Colonic mucosa (tissue), 4 donors: ENCODE data around the gene GPC5. TPM values are rescaled to one million over a fixed set of nuclear protein-coding genes. Genes with fewer than 3 reads are reported as not detected.
"Not testable (repeated sequence)": the region's sequence is repeated elsewhere in the genome, so short reads cannot be mapped to it uniquely, and the experiment has no call there.

Experiments
- DNase-seq: peaks from one replicate; pipeline ENCODE4 v3.0.0-alpha.2; 2020
- H3K27ac ChIP-seq: fragments of 200-600 bp; one replicate; pipeline ENCODE4 v1.8.0; 2021
- H3K27me3 ChIP-seq: fragments of 200-600 bp; one replicate; pipeline ENCODE4 v1.8.0; 2021
- H3K36me3 ChIP-seq: fragments of 200-600 bp; one replicate; pipeline ENCODE4 v1.8.0; 2021
- H3K4me1 ChIP-seq: fragments of 200-600 bp; one replicate; pipeline ENCODE4 v1.8.0; 2021; ENCODE audit warnings: mild to moderate bottlenecking
- H3K4me3 ChIP-seq: fragments of 200-600 bp; one replicate; pipeline ENCODE4 v1.8.0; 2021
- H3K9ac ChIP-seq, 2 donors: one replicate each; pipeline ENCODE4 v1.7.0; 2013; ENCODE audit warnings: control low read depth in 2 of 2, low read depth in 2 of 2, low read length in 2 of 2
- H3K9me3 ChIP-seq: fragments of 200-600 bp; one replicate; pipeline ENCODE4 v1.8.0; 2021
- CTCF ChIP-seq: fragments of 200-600 bp; IDR thresholded peaks from one replicate; pipeline ENCODE4 v1.8.0; 2022; ENCODE audit warnings: antibody characterized with exemption, mild to moderate bottlenecking
- intact Hi-C: fragments of 100-400 bp; cut with DNase I; formaldehyde crosslinking; loops from one replicate; pipeline ENCODE4 v1.14.1; 2022
- total RNA-seq, 2 donors: library from RNA; stranded (reverse); fragmentation: NEBNext Ultra II Directional in 1 of 2; extraction: Animal tissue kit (Norgen Biotek cat#: 25700) in 1 of 2; gene quantifications; one replicate each; pipeline ENCODE4 v1.2.1, GENCODE V29; 2021
- donor health status: healthy.
- donor health status: DM: no; HTN: no; CAD: no.
- donor health status: DM: no; HTN: no; CAD: no.

The GPC5 gene
- total RNA-seq, 2 donors from 2014 or later = 0.42 TPM; not detected in 1

- TF ChIP-seq CTCF = no peak
- H3K9ac ChIP-seq = no peak overlapping the region
- DNase-seq = no peak
- H3K36me3 ChIP-seq = no peaks in the 10 kb centered on the region
- no peaks in the 10 kb centered on the region for H3K9me3 ChIP-seq
- H3K27ac ChIP-seq = no peak overlapping the region
- H3K27me3 ChIP-seq = peaks cover 19% of the 10 kb centered on the region
- intact Hi-C loops = no loop called here
- peaks cover 5% of the 10 kb centered on the region for H3K4me1 ChIP-seq
- no peak overlapping the region for H3K4me3 ChIP-seq
Measured at GRCh38 chr13:91401920-91402319, 3.5 kb downstream of the GPC5 start.

GRCh38 chr13:91405240-91405639 is 6.8 kb downstream of the GPC5 start:
- intact Hi-C loops = no loop called here
- H3K27me3 ChIP-seq = peaks cover 2% of the 10 kb centered on the region
- no peak for TF ChIP-seq CTCF
- H3K4me1 ChIP-seq = no peaks in the 10 kb centered on the region
- H3K9ac ChIP-seq = no peak overlapping the region
- H3K9me3 ChIP-seq = no peaks in the 10 kb centered on the region
- H3K4me3 ChIP-seq = no peak overlapping the region
- H3K36me3 ChIP-seq = no peaks in the 10 kb centered on the region
- no peak for DNase-seq
- H3K27ac ChIP-seq = no peak overlapping the region

GRCh38 chr13:91406619-91407018 is 8.2 kb downstream of the GPC5 start:
- Histone ChIP-seq H3K27me3 (no peaks in the 10 kb centered on the region), H3K9me3 (no peaks in the 10 kb centered on the region), H3K27ac (no peak overlapping the region), H3K4me1 (no peaks in the 10 kb centered on the region), H3K9ac (no peak overlapping the region), H3K4me3 (no peak overlapping the region), H3K36me3 (no peaks in the 10 kb centered on the region)
- intact Hi-C loops = no loop called here
- DNase-seq = no peak
- TF ChIP-seq CTCF = no peak

- Histone ChIP-seq H3K9me3 (no peaks in the 10 kb centered on the region), H3K4me1 (no peaks in the 10 kb centered on the region), H3K27me3 (no peaks in the 10 kb centered on the region), H3K27ac (no peak overlapping the region), H3K4me3 (no peak overlapping the region), H3K36me3 (no peaks in the 10 kb centered on the region), H3K9ac (no peak overlapping the region)
- TF ChIP-seq CTCF = no peak
- intact Hi-C loops = no loop called here
- no peak for DNase-seq
Measured at GRCh38 chr13:91408971-91409370, 10.6 kb downstream of the GPC5 start.

- H3K9me3 ChIP-seq, intact Hi-C loops, DNase-seq, H3K27ac ChIP-seq, H3K36me3 ChIP-seq, H3K9ac ChIP-seq, H3K27me3 ChIP-seq, H3K4me3 ChIP-seq, H3K4me1 ChIP-seq: not testable (repeated sequence)
Measured at GRCh38 chr13:91416579-91416978, 18.2 kb downstream of the GPC5 start.

GRCh38 chr13:91417660-91418325 is 19.4 kb downstream of the GPC5 start:
- Histone ChIP-seq H3K27ac (no peak overlapping the region), H3K4me3 (no peak overlapping the region), H3K9me3 (no peaks in the 10 kb centered on the region), H3K36me3 (no peaks in the 10 kb centered on the region), H3K27me3 (no peaks in the 10 kb centered on the region), H3K4me1 (no peaks in the 10 kb centered on the region), H3K9ac (no peak overlapping the region)
- no peak for TF ChIP-seq CTCF
- intact Hi-C loops = no loop called here
- DNase-seq = no peak
